Suprapubic skin (tissue), 4 donors: Measurements from ENCODE around the gene FAM118A. TPM values are rescaled to one million over a fixed set of nuclear protein-coding genes. Genes with fewer than 3 reads are reported as not detected.

Source experiments
- DNase-seq, 2 donors: peaks; one replicate each; pipeline ENCODE4 v3.0.0-alpha.2; 2019; ENCODE audit warnings: low spot score in 2 of 2
- H3K27ac ChIP-seq: fragments of 200-600 bp; sonication (generic); one replicate; pipeline ENCODE4 v1.5.1; 2019
- H3K27me3 ChIP-seq: fragments of 200-600 bp; sonication (generic); one replicate; pipeline ENCODE4 v1.5.1; 2019
- H3K36me3 ChIP-seq: fragments of 200-600 bp; sonication (generic); one replicate; pipeline ENCODE4 v1.5.1; 2019
- H3K4me1 ChIP-seq: fragments of 200-600 bp; sonication (generic); one replicate; pipeline ENCODE4 v1.5.1; 2019
- H3K4me3 ChIP-seq: fragments of 200-600 bp; sonication (generic); one replicate; pipeline ENCODE4 v1.5.1; 2019; ENCODE audit warnings: mild to moderate bottlenecking
- H3K9me3 ChIP-seq: fragments of 200-600 bp; sonication (generic); one replicate; pipeline ENCODE4 v1.5.1; 2019
- CTCF ChIP-seq, 2 donors: fragments of 200-600 bp in 1 of 2; fragments of 450-650 bp in 1 of 2; sonication (generic) in 1 of 2; IDR thresholded peaks; one replicate each; pipeline ENCODE4 v1.5.1; 2016 to 2019; ENCODE audit warnings: antibody characterized with exemption in 2 of 2, mild to moderate bottlenecking in 1 of 2, moderate library complexity in 1 of 2
- EP300 ChIP-seq: sonication (generic); formaldehyde crosslinking; IDR thresholded peaks from one replicate; pipeline ENCODE4 v1.6.1; 2017; ENCODE audit warnings: antibody characterized with exemption
- POLR2A ChIP-seq, 2 donors: fragments of 450-650 bp; IDR thresholded peaks; one replicate each; pipeline ENCODE4 v1.6.1; 2017; ENCODE audit warnings: antibody characterized with exemption in 2 of 2, mild to moderate bottlenecking in 2 of 2, moderate library complexity in 2 of 2
- POLR2AphosphoS5 ChIP-seq, 3 donors: sonication (generic); formaldehyde crosslinking; IDR thresholded peaks; one replicate each; pipeline ENCODE4 v1.6.1; 2017; ENCODE audit warnings: antibody characterized with exemption in 3 of 3
- WGBS: methylation state at CpG from one replicate; pipeline ENCODE4 v1.1.5; 2018; 5-methylcytosine and 5-hydroxymethylcytosine counted together
- total RNA-seq, 4 donors: library from RNA; depleted of rRNA; stranded (reverse); fragments of >200 nt; gene quantifications; one replicate each; pipeline ENCODE4 v1.1.0, GENCODE V29; 2016

The FAM118A gene
- total RNA-seq, 4 donors from 2014 or later, result 22.7 to 65.8 (median 37.2) TPM

GRCh38 chr22:45334068-45334467 lies 24.3 kb downstream of the FAM118A start:
- no peaks in the 10 kb centered on the region for H3K9me3 ChIP-seq
- no peaks in the 10 kb centered on the region for H3K27me3 ChIP-seq
- 47% methylated on average over 5 of the region's 5 CpGs for WGBS
- H3K27ac ChIP-seq, result peak overlapping the region; percentile 35
- no peak for DNase-seq
- TF ChIP-seq POLR2AphosphoS5 (IDR thresholded peaks at IDR 0.05) (no peak), CTCF (IDR thresholded peaks at IDR 0.05) (no peak), EP300 (no peak), POLR2A (IDR thresholded peaks at IDR 0.05) (no peak)
- peaks cover 43% of the 10 kb centered on the region for H3K36me3 ChIP-seq
- H3K4me3 ChIP-seq, result no peak overlapping the region
- H3K4me1 ChIP-seq, result peaks cover 42% of the 10 kb centered on the region

- WGBS, result 71% methylated on average over 9 of the region's 9 CpGs
- no peak for TF ChIP-seq POLR2A (IDR thresholded peaks at IDR 0.05)
- TF ChIP-seq CTCF (IDR thresholded peaks at IDR 0.05), result no peak
- no peak for TF ChIP-seq POLR2AphosphoS5 (IDR thresholded peaks at IDR 0.05)
- no peak for TF ChIP-seq EP300
- H3K36me3 ChIP-seq, result peaks cover 43% of the 10 kb centered on the region
Measured at GRCh38 chr22:45334528-45334927, 24.8 kb downstream of the FAM118A start.

DNA sequence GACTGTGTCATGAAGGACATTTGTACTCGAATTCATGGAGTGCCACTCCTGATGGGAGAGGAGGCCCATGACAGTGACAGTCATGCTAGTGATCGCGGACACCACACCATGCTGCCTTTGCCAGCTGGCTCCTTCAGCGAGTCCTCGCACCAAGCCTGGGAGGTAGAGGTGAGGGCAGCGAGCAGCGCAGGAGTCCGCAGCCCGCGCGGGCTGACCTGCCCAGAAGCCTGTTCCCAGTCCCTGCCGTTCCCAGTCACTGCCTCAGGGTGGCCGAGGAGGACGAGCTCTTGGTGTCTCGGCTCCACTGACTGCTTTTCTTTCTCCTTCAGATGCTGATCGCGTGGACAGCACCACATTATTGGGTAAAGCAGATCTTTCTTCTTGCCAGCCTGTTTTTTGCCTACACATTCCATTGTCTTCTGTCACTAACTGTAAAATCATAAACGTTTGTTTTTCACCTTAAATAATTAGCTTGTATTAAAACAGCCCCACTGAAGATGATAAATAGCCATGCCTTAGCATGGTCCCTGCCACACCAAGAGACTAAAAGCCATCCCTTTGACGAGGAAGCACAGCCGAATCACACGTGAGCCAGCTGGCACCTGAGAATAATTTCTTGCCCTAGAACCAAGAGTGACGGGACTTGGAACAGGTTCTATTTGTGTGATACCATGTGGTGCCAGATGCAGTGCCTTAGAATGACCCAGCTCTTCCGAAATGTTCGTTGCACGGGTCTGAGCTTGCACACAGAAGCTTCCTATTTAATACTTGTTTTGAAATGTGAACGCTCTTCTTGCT lies 25.5 kb downstream of the FAM118A start:
- TF ChIP-seq POLR2A (IDR thresholded peaks at IDR 0.05) (no peak), CTCF (IDR thresholded peaks at IDR 0.05) (peak in 1 of 2 donors; percentile 9), EP300 (no peak), POLR2AphosphoS5 (IDR thresholded peaks at IDR 0.05) (no peak)
- H3K27ac ChIP-seq, result peak overlapping the region; percentile 35
- H3K4me3 ChIP-seq, result no peak overlapping the region
- H3K36me3 ChIP-seq, result peaks cover 48% of the 10 kb centered on the region
- H3K27me3 ChIP-seq, result no peaks in the 10 kb centered on the region
- no peak for DNase-seq
- H3K9me3 ChIP-seq, result no peaks in the 10 kb centered on the region
- peaks cover 42% of the 10 kb centered on the region for H3K4me1 ChIP-seq
- 46% methylated on average over 21 of the region's 26 CpGs for WGBS

More at GRCh38 chr22:45334528-45334927, 24.8 kb downstream of the FAM118A start:
- peaks cover 42% of the 10 kb centered on the region for H3K4me1 ChIP-seq
- DNase-seq, result no peak
- H3K4me3 ChIP-seq, result no peak overlapping the region
- H3K9me3 ChIP-seq, result no peaks in the 10 kb centered on the region
- H3K27me3 ChIP-seq, result no peaks in the 10 kb centered on the region
- H3K27ac ChIP-seq, result peak overlapping the region; percentile 35

GRCh38 chr22:45335854-45336522 lies 26.3 kb downstream of the FAM118A start:
- H3K9me3 ChIP-seq, result no peaks in the 10 kb centered on the region
- no peak overlapping the region for H3K4me3 ChIP-seq
- TF ChIP-seq EP300, result no peak
- TF ChIP-seq POLR2AphosphoS5 (IDR thresholded peaks at IDR 0.05), result no peak
- TF ChIP-seq CTCF (IDR thresholded peaks at IDR 0.05), result no peak
- TF ChIP-seq POLR2A (IDR thresholded peaks at IDR 0.05), result no peak
- H3K27me3 ChIP-seq, result no peaks in the 10 kb centered on the region
- peak overlapping the region; percentile 35 for H3K27ac ChIP-seq
- peaks cover 48% of the 10 kb centered on the region for H3K36me3 ChIP-seq
- 69% methylated on average over 29 of the region's 29 CpGs for WGBS
- no peak for DNase-seq
- peaks cover 42% of the 10 kb centered on the region for H3K4me1 ChIP-seq

GRCh38 chr22:45336971-45337431 lies 27.3 kb downstream of the FAM118A start:
- peak; percentile 79 to 87 for DNase-seq
- TF ChIP-seq POLR2A (IDR thresholded peaks at IDR 0.05), result no peak
- peak in 2 of 3 donors; percentile 35 to 60 for TF ChIP-seq POLR2AphosphoS5 (IDR thresholded peaks at IDR 0.05)
- no peaks in the 10 kb centered on the region for H3K27me3 ChIP-seq
- peaks cover 48% of the 10 kb centered on the region for H3K36me3 ChIP-seq
- H3K4me1 ChIP-seq, result peaks cover 42% of the 10 kb centered on the region
- H3K9me3 ChIP-seq, result no peaks in the 10 kb centered on the region
- 24% methylated on average over 18 of the region's 18 CpGs for WGBS
- H3K27ac ChIP-seq, result peak overlapping the region; percentile 35
- H3K4me3 ChIP-seq, result no peak overlapping the region
